NOMO-1 treated with dmso at 0.1 percent for 144 hours (cell line): ENCODE results near the gene WWP2.
"Not testable (repeated sequence)": the region's sequence is repeated elsewhere in the genome, so short reads cannot be mapped to it uniquely, and the experiment has no call there.

Experiments
- DNase-seq: peaks from one replicate; lab custom pipeline; 2025; ENCODE audit not compliant: unreplicated experiment; lab: John Stamatoyannopoulos, UW

The WWP2 gene

GRCh38 chr16:69941251-69942098 is 179.3 kb downstream of the WWP2 start:
- no peak for DNase-seq

- DNase-seq = no peak
These were observed 180.0 kb downstream of the WWP2 start for GRCh38 chr16:69942099-69942491.

GRCh38 chr16:69942627-69943170 is 180.6 kb downstream of the WWP2 start:
- no peak for DNase-seq

- DNase-seq = not testable (repeated sequence)
These were observed 181.3 kb downstream of the WWP2 start for GRCh38 chr16:69943241-69944036.

GRCh38 chr16:69950411-69950810 is 188.3 kb downstream of the WWP2 start:
- not testable (repeated sequence) for DNase-seq

GRCh38 chr16:69951017-69951671 is 189.0 kb downstream of the WWP2 start, which contains the start of gene CLEC18A:
Gene CLEC18A, plus strand, starts transcription at chr16:69951334. Its CDS starts 33 bp downstream, at chr16:69951367.
- DNase-seq = not testable (repeated sequence)

GRCh38 chr16:69951672-69952031 is 189.5 kb downstream of the WWP2 start:
- DNase-seq = not testable (repeated sequence)

GRCh38 chr16:69952116-69952515 is 190.0 kb downstream of the WWP2 start:
- DNase-seq = not testable (repeated sequence)

GRCh38 chr16:69952572-69953355 is 190.6 kb downstream of the WWP2 start:
- DNase-seq = not testable (repeated sequence)

- DNase-seq = not testable (repeated sequence)
These were observed 192.1 kb downstream of the WWP2 start for GRCh38 chr16:69954241-69954640.

- DNase-seq = not testable (repeated sequence)
These were observed 201.2 kb downstream of the WWP2 start for GRCh38 chr16:69963312-69963711.

GRCh38 chr16:69964960-69965660 is 203.0 kb downstream of the WWP2 start:
- not testable (repeated sequence) for DNase-seq

- not testable (repeated sequence) for DNase-seq
These were observed 203.5 kb downstream of the WWP2 start for GRCh38 chr16:69965661-69966054.

- DNase-seq = not testable (repeated sequence)
These were observed 205.6 kb downstream of the WWP2 start for GRCh38 chr16:69967688-69968087.

- DNase-seq = not testable (repeated sequence)
These were observed 206.0 kb downstream of the WWP2 start for GRCh38 chr16:69968125-69968524.

- DNase-seq = not testable (repeated sequence)
These were observed 207.5 kb downstream of the WWP2 start for GRCh38 chr16:69969657-69970056.

GRCh38 chr16:69972120-69972519 is 210.0 kb downstream of the WWP2 start:
- DNase-seq = not testable (repeated sequence)

GRCh38 chr16:69972935-69973334 is 210.8 kb downstream of the WWP2 start:
- DNase-seq = not testable (repeated sequence)

- not testable (repeated sequence) for DNase-seq
These were observed 223.1 kb downstream of the WWP2 start for GRCh38 chr16:69985196-69985595.
